ENCODE data around the gene STOML1. TPM values are rescaled to one million over a fixed set of nuclear protein-coding genes. Genes with fewer than 3 reads are reported as not detected.

STOML1 gene
- total and polyA plus RNA-seq, 2 donors from 2014 or later, result 15.0 to 22.2 TPM

GRCh38 chr15:74007820-74008371 lies 15.8 kb upstream of the STOML1 start:
- H3K27me3 ChIP-seq (ENCODE audit: control insufficient read depth, insufficient read depth, low read length), result no peaks in the 10 kb centered on the region
- H3K36me3 ChIP-seq (ENCODE audit: control insufficient read depth in 2 of 3, insufficient read depth in 3 of 3, low read length in 3 of 3), result peaks cover 0 to 9% (median 0%) of the 10 kb centered on the region in 3 donors
- H3K4me3 ChIP-seq (ENCODE audit: low read length in 3 of 3), result no peak overlapping the region
- no peak for DNase-seq
- peaks cover 2 to 28% (median 15%) of the 10 kb centered on the region in 3 donors for H3K4me1 ChIP-seq (ENCODE audit: control insufficient read depth in 2 of 3, insufficient read depth in 2 of 3, low read depth in 1 of 3, low read length in 3 of 3)
- FAIRE-seq, result no peak
- H3K9ac ChIP-seq (ENCODE audit: low read length in 3 of 3), result no peak overlapping the region
- no peak for TF ChIP-seq CTCF (IDR thresholded peaks at IDR 0.05; ENCODE audit: borderline replicate concordance, extremely low read depth, insufficient read depth)
- peak overlapping the region in 1 of 2 donors; percentile 25 for H3K27ac ChIP-seq (ENCODE audit: low read depth in 2 of 2, low read length in 2 of 2)
- intact Hi-C loops (cut with DNase I), result no loop called here
- no peaks in the 10 kb centered on the region for H3K9me3 ChIP-seq (ENCODE audit: control insufficient read depth in 2 of 3, insufficient read depth in 1 of 3, low read length in 3 of 3)

GRCh38 chr15:74006774-74007639 lies 14.9 kb upstream of the STOML1 start:
- TF ChIP-seq CTCF (IDR thresholded peaks at IDR 0.05; ENCODE audit: borderline replicate concordance, extremely low read depth, insufficient read depth), result no peak
- peak overlapping the region; percentile 25 to 53 for H3K27ac ChIP-seq (ENCODE audit: low read depth in 2 of 2, low read length in 2 of 2)
- peaks cover 2 to 28% (median 15%) of the 10 kb centered on the region in 3 donors for H3K4me1 ChIP-seq (ENCODE audit: control insufficient read depth in 2 of 3, insufficient read depth in 2 of 3, low read depth in 1 of 3, low read length in 3 of 3)
- DNase-seq, result no peak
- H3K9me3 ChIP-seq (ENCODE audit: control insufficient read depth in 2 of 3, insufficient read depth in 1 of 3, low read length in 3 of 3), result no peaks in the 10 kb centered on the region
- intact Hi-C loops (cut with DNase I), result no loop called here
- no peak overlapping the region for H3K4me3 ChIP-seq (ENCODE audit: low read length in 3 of 3)
- H3K36me3 ChIP-seq (ENCODE audit: control insufficient read depth in 2 of 3, insufficient read depth in 3 of 3, low read length in 3 of 3), result peaks cover 0 to 9% (median 0%) of the 10 kb centered on the region in 3 donors
- no peak overlapping the region for H3K9ac ChIP-seq (ENCODE audit: low read length in 3 of 3)
- no peak for FAIRE-seq
- no peaks in the 10 kb centered on the region for H3K27me3 ChIP-seq (ENCODE audit: control insufficient read depth, insufficient read depth, low read length)

- H3K27ac ChIP-seq (ENCODE audit: low read depth in 2 of 2, low read length in 2 of 2), result no peak overlapping the region
- no peak for FAIRE-seq
- TF ChIP-seq CTCF (IDR thresholded peaks at IDR 0.05; ENCODE audit: borderline replicate concordance, extremely low read depth, insufficient read depth), result no peak
Measured at GRCh38 chr15:73997986-73998385, 5.9 kb upstream of the STOML1 start.

More at GRCh38 chr15:73997986-73998385, 5.9 kb upstream of the STOML1 start:
- Histone ChIP-seq H3K27me3 (ENCODE audit: control insufficient read depth, insufficient read depth, low read length) (no peaks in the 10 kb centered on the region), H3K4me3 (ENCODE audit: low read length in 3 of 3) (no peak overlapping the region), H3K9ac (ENCODE audit: low read length in 3 of 3) (no peak overlapping the region), H3K9me3 (ENCODE audit: control insufficient read depth in 2 of 3, insufficient read depth in 1 of 3, low read length in 3 of 3) (no peaks in the 10 kb centered on the region), H3K36me3 (ENCODE audit: control insufficient read depth in 2 of 3, insufficient read depth in 3 of 3, low read length in 3 of 3) (peaks cover 0 to 7% (median 5%) of the 10 kb centered on the region in 3 donors), H3K4me1 (ENCODE audit: control insufficient read depth in 2 of 3, insufficient read depth in 2 of 3, low read depth in 1 of 3, low read length in 3 of 3) (peaks cover 0 to 18% (median 4%) of the 10 kb centered on the region in 3 donors)
- intact Hi-C loops (cut with DNase I), result no loop called here
- DNase-seq, result peak in 1 of 5 donors; percentile 71

Data from kidney (tissue), 14 donors.